Kidney capillary endothelial cell (primary cell): ENCODE results near the gene MEGF6.
"Not testable (repeated sequence)": the region's sequence is repeated elsewhere in the genome, so short reads cannot be mapped to it uniquely, and the experiment has no call there.

Experiments used
- DNase-seq: peaks from one replicate; pipeline ENCODE4 v3.0.0-alpha.2; 2018; ENCODE audit warnings: low spot score

MEGF6 gene

GRCh38 chr1:3575515-3575914, 35.8 kb downstream of the MEGF6 start:
- not testable (repeated sequence) for DNase-seq

- DNase-seq, result no peak
Measured at GRCh38 chr1:3573500-3573899, 37.8 kb downstream of the MEGF6 start.

GRCh38 chr1:3572638-3573037, 38.7 kb downstream of the MEGF6 start:
- not testable (repeated sequence) for DNase-seq

GRCh38 chr1:3571263-3571662, 40.0 kb downstream of the MEGF6 start:
- no peak for DNase-seq

- no peak for DNase-seq
Measured at GRCh38 chr1:3570066-3570986, 41.0 kb downstream of the MEGF6 start.

- DNase-seq, result no peak
Measured at GRCh38 chr1:3569436-3569835, 41.9 kb downstream of the MEGF6 start.

GRCh38 chr1:3568815-3569435, 42.4 kb downstream of the MEGF6 start:
- DNase-seq, result no peak

- no peak for DNase-seq
Measured at GRCh38 chr1:3566951-3567804, 44.1 kb downstream of the MEGF6 start.

- DNase-seq, result no peak
Measured at GRCh38 chr1:3566003-3566885, 45.1 kb downstream of the MEGF6 start.

GRCh38 chr1:3564921-3565831, 46.1 kb downstream of the MEGF6 start:
- DNase-seq, result no peak

- DNase-seq, result no peak
Measured at GRCh38 chr1:3563610-3564009, 47.7 kb downstream of the MEGF6 start.

GRCh38 chr1:3563125-3563524, 48.2 kb downstream of the MEGF6 start:
- no peak for DNase-seq

- no peak for DNase-seq
Measured at GRCh38 chr1:3562712-3563111, 48.6 kb downstream of the MEGF6 start.

- no peak for DNase-seq
Measured at GRCh38 chr1:3561702-3562101, 49.6 kb downstream of the MEGF6 start.

- DNase-seq, result no peak
Measured at GRCh38 chr1:3560981-3561380, 50.3 kb downstream of the MEGF6 start.

GRCh38 chr1:3560251-3560871, 50.9 kb downstream of the MEGF6 start:
- DNase-seq, result no peak

- DNase-seq, result no peak
Measured at GRCh38 chr1:3558036-3558726, 53.1 kb downstream of the MEGF6 start.

- DNase-seq, result no peak
Measured at GRCh38 chr1:3557366-3557765, 53.9 kb downstream of the MEGF6 start.

- no peak for DNase-seq
Measured at GRCh38 chr1:3556336-3556735, 55.0 kb downstream of the MEGF6 start.
